NCI-H510A (cell line): ENCODE results near the gene COX6B2.

Source experiments
- DNase-seq: peaks from one replicate; lab custom pipeline; 2025; lab: John Stamatoyannopoulos, UW

The COX6B2 gene

DNA sequence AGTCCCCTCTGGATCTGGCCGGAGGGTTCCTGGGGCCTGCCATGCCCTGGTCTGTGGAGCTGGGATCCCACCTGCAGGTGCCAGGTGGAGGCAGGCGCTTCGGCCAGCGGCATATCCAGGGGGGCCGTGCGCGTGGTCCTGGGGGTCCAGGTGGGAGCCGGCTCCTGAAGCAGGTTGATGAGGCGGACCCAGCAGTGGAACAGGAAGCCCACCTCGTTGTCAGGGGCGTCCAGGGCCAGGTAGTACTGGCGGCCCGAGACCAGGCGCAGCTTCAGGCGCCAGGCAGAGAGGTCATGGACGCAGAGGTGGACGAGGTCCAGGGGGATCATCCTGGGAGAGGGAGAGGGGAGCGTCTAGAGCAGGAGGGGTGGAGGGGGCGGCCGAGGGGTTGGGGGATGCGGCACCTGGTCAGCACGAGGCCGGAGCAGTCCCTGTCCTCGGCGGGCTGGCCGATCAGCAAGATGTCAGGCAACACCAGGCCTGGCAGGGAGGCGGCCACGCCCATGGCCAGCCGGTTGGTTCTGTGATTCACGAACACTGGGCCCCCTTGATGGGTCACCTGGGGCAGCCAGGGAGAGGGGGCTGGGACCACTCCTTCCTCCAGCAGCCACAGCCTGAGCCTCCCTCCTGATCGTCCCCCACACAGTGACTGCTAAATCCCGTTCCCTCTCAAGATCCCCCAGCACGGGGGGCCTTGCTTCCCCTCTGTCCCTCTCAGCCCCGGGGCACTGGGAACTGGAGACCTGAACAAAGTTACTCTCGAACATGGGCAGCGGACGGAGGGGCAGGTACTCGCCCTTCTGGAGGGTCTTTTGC is 7.9 kb upstream of the COX6B2 start:
- DNase-seq = no peak

DNA sequence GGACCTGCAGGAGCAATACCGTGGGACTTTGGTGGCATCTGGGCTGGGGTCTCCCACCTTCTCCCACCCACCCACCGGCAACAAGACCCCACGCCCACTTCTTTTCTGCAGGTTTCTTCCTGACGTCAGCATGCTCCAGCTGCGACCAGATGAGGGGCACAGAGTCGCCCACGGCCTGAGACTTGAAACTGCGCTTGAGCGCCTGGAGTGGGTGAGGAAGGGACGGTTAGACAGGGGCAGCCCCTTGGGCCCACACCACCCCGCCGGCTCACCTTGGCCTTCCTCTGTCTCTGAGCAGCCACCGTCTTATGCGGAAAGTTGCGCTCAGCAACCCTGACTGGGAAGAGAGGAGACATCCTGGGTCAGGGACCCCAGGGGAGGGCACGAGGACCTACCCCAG is 6.4 kb upstream of the COX6B2 start:
- DNase-seq = no peak

DNA sequence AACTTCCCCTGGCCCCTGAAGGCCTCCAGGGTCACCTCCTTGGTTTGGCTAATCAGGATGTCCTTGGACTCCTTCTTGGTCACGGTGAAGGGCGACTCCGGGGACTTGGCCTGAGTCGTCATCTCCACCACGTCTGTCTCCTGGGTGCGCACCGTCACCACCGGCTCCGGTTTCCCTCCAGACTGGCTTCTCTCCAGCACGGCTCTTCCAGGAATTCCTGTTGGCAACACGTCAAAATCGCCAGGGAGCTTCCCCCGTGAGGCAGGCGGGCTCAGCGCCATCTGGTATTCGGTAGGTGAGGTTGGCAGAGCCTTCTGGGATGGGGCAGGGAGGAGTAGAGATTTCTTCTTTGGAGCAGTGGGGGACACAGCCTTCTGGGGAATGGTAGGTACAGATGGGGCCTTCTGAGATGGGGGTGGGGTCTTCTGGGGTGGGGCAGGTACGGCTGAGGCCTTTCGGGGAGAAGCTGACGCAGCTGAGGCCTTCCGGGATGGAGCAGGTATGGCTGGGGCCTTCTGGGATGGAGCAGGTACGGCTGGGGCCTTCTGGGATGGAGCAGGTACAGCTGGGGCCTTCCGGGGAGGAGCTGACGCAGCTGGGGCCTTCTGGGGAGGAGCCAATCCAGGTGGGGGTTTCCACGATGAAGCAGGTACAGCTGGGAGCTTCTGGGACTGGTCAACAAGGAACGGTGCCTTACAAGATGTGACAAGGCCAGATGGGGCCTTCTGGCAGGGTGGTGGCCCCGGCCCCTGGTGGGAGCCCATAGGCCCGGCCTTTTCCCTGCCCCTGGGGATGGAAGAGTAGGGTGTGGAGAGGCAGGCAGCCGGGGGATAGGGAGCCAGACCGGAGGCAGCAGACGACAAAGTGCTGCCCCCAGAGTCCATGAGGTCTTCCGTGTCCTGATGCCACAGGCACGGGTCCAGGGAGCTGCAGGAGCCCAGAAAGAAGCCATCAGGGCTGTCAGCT is 4.7 kb upstream of the COX6B2 start:
- no peak for DNase-seq

DNA sequence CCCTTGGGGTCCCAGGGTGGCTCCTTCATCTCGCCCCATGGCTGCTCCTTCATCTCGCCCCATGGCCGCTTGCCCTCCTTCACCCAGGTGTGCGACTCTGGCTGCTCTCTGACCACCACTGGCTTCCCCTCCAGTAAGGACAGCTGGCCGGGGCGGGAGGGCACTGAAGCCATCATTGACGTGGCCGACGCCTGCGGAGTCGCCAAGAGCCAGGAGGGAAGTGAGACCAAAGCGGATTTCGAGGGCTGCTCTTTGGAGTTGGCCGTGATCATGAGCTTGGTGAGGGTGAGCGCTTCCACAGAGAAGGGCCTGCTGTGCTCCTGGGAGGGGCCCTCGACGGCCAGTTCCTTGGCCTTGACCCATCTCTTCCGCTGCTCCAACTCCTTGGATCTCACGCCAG is 4.0 kb upstream of the COX6B2 start:
- no peak for DNase-seq

DNA sequence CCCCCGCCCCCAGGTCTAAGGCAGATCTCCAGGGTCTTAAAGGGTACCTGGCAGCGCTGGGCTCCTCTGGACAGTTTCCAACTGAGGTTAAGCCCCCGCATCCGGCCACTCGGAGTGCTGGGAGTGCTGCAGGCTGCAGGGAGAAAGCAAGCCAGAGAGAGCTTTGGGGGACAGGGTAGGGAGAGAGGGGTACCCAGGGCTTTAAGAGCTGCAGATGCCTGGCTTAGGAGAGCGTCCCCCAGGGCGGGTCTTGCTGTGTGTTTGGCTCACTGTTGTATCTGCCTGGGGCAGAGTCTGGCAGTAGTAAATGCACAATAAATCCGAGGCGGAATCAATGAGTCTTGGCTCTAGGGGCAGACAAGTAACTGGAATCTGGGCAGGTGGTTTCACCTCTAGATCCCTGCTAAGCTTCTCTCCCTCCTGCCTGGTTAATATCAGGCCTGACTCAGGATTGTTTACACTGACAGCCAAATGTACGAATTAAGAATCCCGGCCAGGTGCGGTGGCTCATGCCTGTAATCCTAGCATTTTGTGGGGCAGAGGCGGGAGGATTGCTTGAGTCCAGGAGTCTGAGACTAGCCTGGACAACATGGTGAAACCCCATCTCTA is 798 bp upstream of the COX6B2 start:
- DNase-seq = no peak

- DNase-seq = no peak
These were observed 469 bp downstream of the COX6B2 start for GRCh38 chr19:55353803-55354697.

- no peak for DNase-seq
These were observed 1.1 kb downstream of the COX6B2 start for GRCh38 chr19:55353356-55353802.

DNA sequence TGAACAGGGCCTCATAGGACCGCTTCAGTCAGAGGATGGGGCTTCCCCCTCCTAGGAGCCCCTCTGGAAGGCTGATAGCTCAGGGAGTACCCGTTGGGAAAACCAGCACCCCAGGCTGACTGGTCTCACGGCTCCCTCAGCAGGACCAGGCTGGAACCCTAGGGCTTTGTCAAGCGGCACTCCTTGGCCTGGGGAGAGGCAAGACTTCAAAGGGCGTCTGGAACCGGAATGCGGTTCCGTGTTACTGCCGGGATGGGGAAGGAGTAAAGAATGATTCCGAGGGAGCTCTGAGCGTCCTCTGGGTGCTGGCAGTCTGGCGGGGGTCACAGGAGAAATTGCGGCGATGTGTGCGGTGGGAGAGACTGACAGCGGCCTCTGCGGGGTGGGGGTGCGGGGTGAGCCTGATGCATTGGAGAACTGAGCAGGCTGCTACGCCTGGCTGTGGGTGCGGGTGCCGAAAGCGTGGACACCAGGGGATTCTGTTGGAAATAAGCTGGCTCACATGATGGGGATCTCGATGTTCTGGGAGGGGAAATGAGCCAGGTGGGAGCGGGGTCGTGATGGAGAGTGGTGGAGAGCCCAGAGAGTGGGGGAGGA is 1.9 kb downstream of the COX6B2 start:
- no peak for DNase-seq

- no peak for DNase-seq
These were observed 2.5 kb downstream of the COX6B2 start for GRCh38 chr19:55352040-55352439.

GRCh38 chr19:55350620-55351315 is 3.8 kb downstream of the COX6B2 start:
- no peak for DNase-seq

DNA sequence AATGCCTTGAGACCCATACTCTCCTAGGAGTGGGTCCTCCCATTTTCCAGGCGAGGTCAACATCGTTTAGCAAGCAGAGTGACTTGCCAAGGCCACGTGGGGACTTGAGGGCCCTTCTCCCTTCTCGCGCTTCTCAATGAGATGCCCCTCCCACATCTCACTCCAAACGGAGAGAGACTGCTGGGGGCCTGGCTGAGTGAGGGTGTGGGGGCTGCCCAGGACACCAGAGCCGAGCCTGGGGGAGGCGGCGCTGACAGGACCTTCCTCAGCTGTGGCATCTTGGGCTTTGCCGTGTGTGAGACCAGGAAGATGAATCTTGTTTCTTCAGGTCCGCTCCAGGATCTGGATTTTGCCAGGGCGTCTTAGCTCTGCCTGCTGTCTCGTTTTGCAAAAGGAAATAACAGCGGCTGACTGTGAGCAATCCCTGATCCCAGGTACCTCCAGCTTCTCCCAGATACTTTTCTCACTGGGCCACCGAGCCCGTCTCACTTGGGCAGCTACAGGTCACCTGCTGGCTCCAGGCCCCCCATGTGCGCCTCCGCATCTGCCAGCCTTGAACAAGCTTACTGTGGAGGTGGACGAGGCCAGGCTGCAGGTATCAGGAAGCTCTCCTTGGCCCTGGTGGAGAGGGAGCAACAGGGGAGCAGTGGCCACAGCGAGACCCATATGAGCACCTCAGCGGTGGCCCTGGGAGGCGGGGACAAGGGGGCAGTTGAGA is 6.0 kb downstream of the COX6B2 start:
- DNase-seq = no peak

- DNase-seq = no peak
These were observed 7.0 kb downstream of the COX6B2 start for GRCh38 chr19:55347442-55348009.

GRCh38 chr19:55346725-55347441 is 7.6 kb downstream of the COX6B2 start:
- no peak for DNase-seq

DNA sequence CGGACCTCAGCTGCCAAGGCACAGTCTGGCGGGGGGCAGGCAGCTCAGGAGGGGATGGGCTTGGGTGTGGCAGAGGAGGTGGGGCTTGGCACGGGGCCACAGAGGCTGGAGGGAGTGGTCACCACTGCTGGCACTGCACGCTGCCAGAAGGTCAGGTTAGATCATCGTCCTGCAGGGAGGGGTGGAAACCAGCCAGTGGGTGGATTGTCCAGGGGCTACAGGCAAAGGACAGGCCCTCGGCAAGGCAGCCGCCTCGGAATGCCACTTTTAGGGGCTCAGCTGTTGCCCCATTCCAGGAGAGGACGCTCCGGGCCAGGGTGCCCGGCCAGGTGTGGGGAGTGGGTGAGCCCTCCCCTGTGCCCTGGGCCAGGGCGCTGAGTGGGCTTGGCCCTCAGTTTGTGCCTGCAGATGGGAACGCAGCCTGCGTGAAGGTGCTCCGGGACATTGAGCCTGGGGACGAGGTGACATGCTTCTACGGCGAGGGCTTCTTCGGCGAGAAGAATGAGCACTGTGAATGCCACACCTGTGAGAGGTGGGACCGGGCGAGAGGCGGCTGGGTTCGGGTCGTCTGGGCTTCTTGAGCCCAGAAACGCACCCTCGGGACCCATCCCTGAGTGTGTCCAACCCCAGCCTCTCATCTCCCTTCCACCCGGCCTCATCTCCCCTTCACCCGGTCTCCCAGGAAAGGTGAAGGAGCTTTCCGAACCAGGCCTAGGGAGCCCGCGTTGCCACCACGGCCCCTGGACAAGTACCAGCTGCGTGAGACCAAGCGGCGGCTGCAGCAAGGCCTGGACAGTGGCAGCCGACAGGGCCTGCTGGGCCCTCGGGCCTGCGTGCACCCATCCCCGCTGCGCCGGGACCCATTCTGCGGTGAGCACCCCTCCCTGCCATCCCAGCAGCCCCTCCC is 8.4 kb downstream of the COX6B2 start:
- no peak for DNase-seq

GRCh38 chr19:55345101-55345817 is 9.3 kb downstream of the COX6B2 start:
- no peak for DNase-seq

GRCh38 chr19:55344444-55344843 is 10.1 kb downstream of the COX6B2 start:
- no peak for DNase-seq
